ENCODE measurements around the gene MEIS1. TPM values are rescaled to one million over a fixed set of nuclear protein-coding genes. Genes with fewer than 3 reads are reported as not detected.
"Not testable (repeated sequence)": the region's sequence is repeated elsewhere in the genome, so short reads cannot be mapped to it uniquely, and the experiment has no call there.

Gene MEIS1
- total RNA-seq, 1 donor from 2014 or later: 11.8 TPM

- no peak for DNase-seq (ENCODE audit: extremely low read depth, low read depth, low spot score)
These were observed 28.4 kb downstream of the MEIS1 start for GRCh38 chr2:66463206-66463755.

GRCh38 chr2:66464930-66465637, 30.2 kb downstream of the MEIS1 start:
- no peak for DNase-seq (ENCODE audit: extremely low read depth, low read depth, low spot score)

- no peak for DNase-seq (ENCODE audit: extremely low read depth, low read depth, low spot score)
These were observed 31.5 kb downstream of the MEIS1 start for GRCh38 chr2:66466433-66466832.

- DNase-seq (ENCODE audit: extremely low read depth, low read depth, low spot score): no peak
These were observed 32.8 kb downstream of the MEIS1 start for GRCh38 chr2:66467718-66468117.

- no peak for DNase-seq (ENCODE audit: extremely low read depth, low read depth, low spot score)
These were observed 34.4 kb downstream of the MEIS1 start for GRCh38 chr2:66469214-66469902.

- DNase-seq (ENCODE audit: extremely low read depth, low read depth, low spot score): no peak
These were observed 35.3 kb downstream of the MEIS1 start for GRCh38 chr2:66470199-66470598.

GRCh38 chr2:66472225-66472843, 37.4 kb downstream of the MEIS1 start:
- DNase-seq (ENCODE audit: extremely low read depth, low read depth, low spot score): no peak

- DNase-seq (ENCODE audit: extremely low read depth, low read depth, low spot score): no peak
These were observed 42.4 kb downstream of the MEIS1 start for GRCh38 chr2:66477135-66477842.

- no peak for DNase-seq (ENCODE audit: extremely low read depth, low read depth, low spot score)
These were observed 43.4 kb downstream of the MEIS1 start for GRCh38 chr2:66478299-66478698.

- no peak for DNase-seq (ENCODE audit: extremely low read depth, low read depth, low spot score)
These were observed 43.9 kb downstream of the MEIS1 start for GRCh38 chr2:66478731-66479316.

GRCh38 chr2:66481100-66481549, 46.2 kb downstream of the MEIS1 start:
- DNase-seq (ENCODE audit: extremely low read depth, low read depth, low spot score): peak; percentile 84

GRCh38 chr2:66485252-66485651, 50.3 kb downstream of the MEIS1 start:
- DNase-seq (ENCODE audit: extremely low read depth, low read depth, low spot score): not testable (repeated sequence)

GRCh38 chr2:66488946-66489345, 54.0 kb downstream of the MEIS1 start:
- no peak for DNase-seq (ENCODE audit: extremely low read depth, low read depth, low spot score)

GRCh38 chr2:66489436-66489835, 54.5 kb downstream of the MEIS1 start:
- DNase-seq (ENCODE audit: extremely low read depth, low read depth, low spot score): no peak

GRCh38 chr2:66490588-66491001, 55.7 kb downstream of the MEIS1 start:
- DNase-seq (ENCODE audit: extremely low read depth, low read depth, low spot score): no peak

GRCh38 chr2:66494708-66495107, 59.8 kb downstream of the MEIS1 start:
- DNase-seq (ENCODE audit: extremely low read depth, low read depth, low spot score): no peak

- DNase-seq (ENCODE audit: extremely low read depth, low read depth, low spot score): no peak
These were observed 61.1 kb downstream of the MEIS1 start for GRCh38 chr2:66495788-66496640.

GRCh38 chr2:66496670-66497420, 61.9 kb downstream of the MEIS1 start:
- no peak for DNase-seq (ENCODE audit: extremely low read depth, low read depth, low spot score)
